Motor neuron (in vitro differentiated cells): Measurements from ENCODE around the gene BCAS1. TPM values are rescaled to one million over a fixed set of nuclear protein-coding genes. Genes with fewer than 3 reads are reported as not detected.

Experiments
- ATAC-seq, 8 experiments: fragments of 200-7000 bp; cut with Tn5 transposase; replicated peaks in 6 of 8; 2 replicates each; pipeline ENCODE4 v1.8.0; 2021; ENCODE audit warnings: mild to moderate bottlenecking in 8 of 8, moderate library complexity in 8 of 8
- H3K27ac ChIP-seq, 2 donors: fragments of 250-450 bp; sonication (Bioruptor Pico); 2 replicates each; pipeline ENCODE4 v1.9.0; 2021; ENCODE audit warnings: antibody characterized with exemption in 2 of 2, mild to moderate bottlenecking in 2 of 2, moderate library complexity in 1 of 2
- H3K4me1 ChIP-seq, 2 donors: fragments of 250-450 bp; sonication (Bioruptor Pico); replicated peaks in 1 of 2; 2 replicates each; pipeline ENCODE4 v1.6.1; 2021; ENCODE audit warnings: antibody characterized with exemption in 2 of 2, mild to moderate bottlenecking in 2 of 2, moderate library complexity in 1 of 2
- H3K4me3 ChIP-seq, 5 donors: fragments of 250-450 bp; sonication (Bioruptor Pico); 2 replicates each; pipeline ENCODE4 v1.9.0; 2021; ENCODE audit warnings: antibody characterized with exemption in 5 of 5, mild to moderate bottlenecking in 5 of 5, moderate library complexity in 4 of 5
- WGBS, 10 experiments: fragments of 450-650 bp; shearing (Covaris generic); methylation state at CpG; one replicate each; pipeline ENCODE4 v1.0.0; 2022; 5-methylcytosine and 5-hydroxymethylcytosine counted together
- in situ Hi-C, 9 experiments: fragments of 400-800 bp; cut with MboI; loops; one replicate each; pipeline ENCODE4 v1.15.0; 2021; ENCODE audit warnings: low sequenced_read_pairs in 9 of 9, low pct_unique_long_range_greater_than_20kb in 2 of 9; ENCODE audit not compliant: unreplicated experiment in 9 of 9
- total RNA-seq, 8 experiments: library from RNA; unstranded; fragments of 300-600 nt; gene quantifications; 2 replicates each; pipeline versions ENCODE4 v1.2.3 to v1.2.4, GENCODE V29; 2022

BCAS1 gene
- total RNA-seq, 8 experiments from 2014 or later: 0.05 to 1.3 (median 0.28) TPM

- in situ Hi-C loops: no loop called here
- WGBS, 10 experiments: 74 to 100% (median 98%) methylated on average over 1 to 3 of the region's 3 CpGs
- Histone ChIP-seq H3K4me3 (no peak overlapping the region), H3K27ac (no peak overlapping the region), H3K4me1 (no peaks in the 10 kb centered on the region)
- ATAC-seq: no peak
Measured at GRCh38 chr20:53999077-53999476, 71.3 kb downstream of the BCAS1 start.

DNA sequence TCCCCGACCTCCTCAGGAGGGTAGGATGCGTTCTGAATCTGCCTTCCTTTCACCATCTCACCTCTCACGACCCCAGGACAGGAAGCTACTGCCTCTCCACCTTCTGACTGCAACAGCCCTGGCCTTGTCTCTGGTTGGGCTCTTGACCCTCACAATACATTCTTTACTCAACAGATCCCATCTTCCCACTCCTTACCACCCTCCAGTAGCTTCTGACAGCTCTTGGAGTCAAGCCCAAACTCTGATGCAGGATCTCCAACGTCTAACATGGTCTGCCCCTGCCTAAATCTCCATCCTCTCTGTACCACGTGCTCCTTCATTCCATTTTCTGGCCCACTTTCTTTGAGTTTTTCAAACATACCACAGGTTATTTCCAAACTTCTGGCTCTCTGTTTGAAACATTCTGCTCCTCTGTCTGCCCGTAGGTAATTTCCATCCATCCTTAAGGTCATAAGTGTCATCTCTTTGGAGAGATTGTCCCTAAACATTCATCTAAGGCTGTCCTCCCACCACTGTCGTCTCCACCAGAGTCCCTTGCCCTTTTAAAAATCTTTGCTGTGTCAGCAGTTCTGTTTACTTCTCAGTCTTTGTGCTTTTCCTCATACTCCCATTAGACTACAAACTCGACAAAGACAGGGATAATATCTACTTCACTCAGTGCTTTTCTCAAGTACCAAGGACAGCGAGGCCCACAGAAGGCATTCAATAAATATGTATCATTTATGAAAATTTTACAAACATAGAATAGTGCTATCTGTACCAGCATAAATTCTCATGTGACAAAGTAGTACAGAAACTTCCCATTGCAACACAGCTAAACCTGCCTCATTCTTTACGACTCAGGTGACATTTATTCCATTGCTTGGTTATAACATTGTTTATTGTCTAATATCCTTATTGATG, 73.6 kb downstream of the BCAS1 start:
- Histone ChIP-seq H3K4me3 (no peak overlapping the region), H3K27ac (no peak overlapping the region), H3K4me1 (no peaks in the 10 kb centered on the region)
- 42 to 81% (median 74%) methylated on average over 4 to 10 of the region's 10 CpGs for WGBS, 10 experiments
- in situ Hi-C loops: no loop called here
- ATAC-seq: no peak

GRCh38 chr20:53995949-53996348, 74.4 kb downstream of the BCAS1 start:
- no peaks in the 10 kb centered on the region for H3K4me1 ChIP-seq
- in situ Hi-C loops: no loop called here
- WGBS, 10 experiments: 30 to 100% (median 69%) methylated on average over 1 to 5 of the region's 5 CpGs
- no peak overlapping the region for H3K27ac ChIP-seq
- no peak for ATAC-seq
- no peak overlapping the region for H3K4me3 ChIP-seq

DNA sequence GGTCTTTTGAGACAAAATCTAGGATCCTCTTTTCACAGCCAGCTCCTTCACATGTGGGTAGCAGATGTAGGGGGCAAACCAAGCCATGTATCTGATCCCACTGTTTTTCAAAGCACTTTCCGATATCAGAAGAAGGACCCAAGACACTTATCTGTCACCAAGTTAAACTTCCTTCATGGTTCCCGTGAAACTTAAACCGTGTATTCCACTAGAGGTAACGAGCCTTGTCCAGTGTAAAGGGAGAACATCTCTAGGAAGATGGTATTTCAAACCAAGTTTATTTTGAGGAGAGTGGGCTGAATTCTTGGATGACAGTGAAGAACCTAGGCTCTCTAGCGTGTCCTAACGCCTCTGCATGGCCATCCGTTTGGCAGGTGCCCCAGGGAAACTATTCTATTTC, 76.3 kb downstream of the BCAS1 start:
- ATAC-seq: no peak

DNA sequence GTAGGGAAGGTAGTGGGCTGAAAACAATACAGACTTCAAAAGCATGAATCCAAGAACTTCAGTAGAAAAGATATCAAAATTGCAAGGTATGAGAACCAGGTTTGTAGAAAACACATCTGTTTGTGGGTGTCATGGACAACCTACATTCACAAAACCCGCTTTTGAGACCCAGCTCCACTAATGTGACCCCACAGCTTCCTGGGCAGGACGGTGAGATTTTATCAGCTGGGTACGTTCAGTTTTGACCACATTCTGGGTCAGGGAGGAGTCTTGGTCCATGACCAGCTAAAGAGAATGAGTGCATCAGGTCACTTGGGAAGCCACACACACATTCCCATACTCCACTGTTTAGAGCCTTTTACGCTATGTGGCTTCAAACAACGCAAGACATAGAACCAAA, 77.1 kb downstream of the BCAS1 start:
- no peak for ATAC-seq
- Histone ChIP-seq H3K27ac (no peak overlapping the region), H3K4me3 (no peak overlapping the region), H3K4me1 (no peaks in the 10 kb centered on the region)
- in situ Hi-C loops: no loop called here
- 71 to 88% (median 81%) methylated on average over 2 to 5 of the region's 5 CpGs; no CpG with 5 or more reads in 5 of the 10 experiments for WGBS, 10 experiments

More for the DNA sequence above, 76.3 kb downstream of the BCAS1 start:
- H3K4me3 ChIP-seq: no peak overlapping the region
- 20 to 100% (median 70%) methylated on average over 1 to 6 of the region's 7 CpGs; no CpG with 5 or more reads in 3 of the 10 experiments for WGBS, 10 experiments
- no peak overlapping the region for H3K27ac ChIP-seq
- in situ Hi-C loops: no loop called here
- no peaks in the 10 kb centered on the region for H3K4me1 ChIP-seq

GRCh38 chr20:53990768-53991450, 79.5 kb downstream of the BCAS1 start:
- Histone ChIP-seq H3K4me3 (no peak overlapping the region), H3K4me1 (no peaks in the 10 kb centered on the region), H3K27ac (no peak overlapping the region)
- WGBS, 10 experiments: 55 to 100% (median 89%) methylated on average over 1 to 9 of the region's 9 CpGs
- no peak for ATAC-seq
- in situ Hi-C loops: no loop called here

DNA sequence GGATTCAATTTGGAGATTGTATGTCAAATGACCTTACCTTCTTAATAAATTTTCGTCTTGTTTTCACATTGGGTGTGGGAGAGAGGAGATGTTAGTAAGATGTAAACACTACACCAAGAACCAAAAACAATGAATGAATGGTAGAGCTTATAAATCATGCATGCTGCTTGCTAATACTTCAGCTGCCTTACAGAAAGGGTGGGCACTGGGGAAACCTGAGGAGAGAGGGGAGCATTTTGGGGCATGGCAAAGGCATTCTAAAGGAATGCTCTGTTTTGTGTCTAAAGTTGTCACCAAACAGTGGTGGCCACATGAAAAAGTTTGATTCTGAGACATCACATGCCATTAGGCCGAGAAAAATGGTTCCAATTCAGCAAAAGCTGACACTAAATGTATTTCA, 80.4 kb downstream of the BCAS1 start:
- in situ Hi-C loops: no loop called here
- no peak for ATAC-seq
- 50 to 95% (median 78%) methylated on average over 1 to 2 of the region's 2 CpGs; no CpG with 5 or more reads in 1 of the 10 experiments for WGBS, 10 experiments

GRCh38 chr20:53989401-53989800, 81.0 kb downstream of the BCAS1 start:
- no peak for ATAC-seq
- no peak overlapping the region for H3K27ac ChIP-seq
- in situ Hi-C loops: no loop called here
- WGBS, 10 experiments: 61 to 100% (median 92%) methylated on average over 1 to 2 of the region's 2 CpGs; no CpG with 5 or more reads in 2 of the 10 experiments
- no peaks in the 10 kb centered on the region for H3K4me1 ChIP-seq
- no peak overlapping the region for H3K4me3 ChIP-seq

More for the DNA sequence above, 80.4 kb downstream of the BCAS1 start:
- Histone ChIP-seq H3K4me1 (no peaks in the 10 kb centered on the region), H3K27ac (no peak overlapping the region), H3K4me3 (no peak overlapping the region)

- Histone ChIP-seq H3K4me1 (no peaks in the 10 kb centered on the region), H3K27ac (no peak overlapping the region), H3K4me3 (no peak overlapping the region)
- 51 to 96% (median 82%) methylated on average over 1 to 4 of the region's 4 CpGs for WGBS, 10 experiments
- no peak for ATAC-seq
- in situ Hi-C loops: no loop called here
Measured at GRCh38 chr20:53986037-53986650, 84.2 kb downstream of the BCAS1 start.

- in situ Hi-C loops: no loop called here
- H3K27ac ChIP-seq: no peak overlapping the region
Measured at GRCh38 chr20:53985150-53985518, 85.3 kb downstream of the BCAS1 start.

GRCh38 chr20:53984356-53985149, 85.8 kb downstream of the BCAS1 start:
- H3K4me1 ChIP-seq: no peaks in the 10 kb centered on the region
- H3K27ac ChIP-seq: no peak overlapping the region
- 0 to 100% (median 71%) methylated on average over 1 to 5 of the region's 6 CpGs; no CpG with 5 or more reads in 1 of the 10 experiments for WGBS, 10 experiments
- in situ Hi-C loops: no loop called here
- no peak overlapping the region for H3K4me3 ChIP-seq
- peak in 3 of 8 experiments; percentile 79 to 89 (median 88) for ATAC-seq

More at GRCh38 chr20:53985150-53985518, 85.3 kb downstream of the BCAS1 start:
- Histone ChIP-seq H3K4me1 (no peaks in the 10 kb centered on the region), H3K4me3 (no peak overlapping the region)
- ATAC-seq: no peak
- WGBS, 10 experiments: 30 to 92% (median 85%) methylated on average over 2 to 8 of the region's 8 CpGs; no CpG with 5 or more reads in 1 of the 10 experiments

DNA sequence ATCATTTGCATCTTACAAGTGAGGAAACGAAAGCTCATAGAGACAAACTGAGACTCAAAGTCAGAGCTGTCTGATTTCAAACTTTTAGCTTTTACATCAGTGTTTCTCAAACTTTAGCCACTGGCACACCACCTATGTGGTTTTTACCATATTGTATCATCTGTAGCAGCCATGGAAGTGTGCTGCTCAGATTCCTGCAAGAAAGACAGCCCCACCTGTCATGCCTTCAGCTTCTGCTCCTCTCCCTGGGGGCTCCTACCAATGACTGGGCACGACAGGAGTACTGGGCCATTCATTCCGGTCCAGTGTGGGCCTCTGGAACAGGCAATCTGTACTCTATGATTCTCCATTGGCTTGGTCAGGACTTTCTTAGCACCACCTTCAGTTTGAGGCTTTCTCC, 87.0 kb downstream of the BCAS1 start:
- Histone ChIP-seq H3K27ac (no peak overlapping the region), H3K4me3 (no peak overlapping the region), H3K4me1 (no peaks in the 10 kb centered on the region)
- in situ Hi-C loops: no loop called here
- no peak for ATAC-seq
- 57 to 100% (median 94%) methylated on average over 1 to 3 of the region's 3 CpGs; no CpG with 5 or more reads in 2 of the 10 experiments for WGBS, 10 experiments
